Memory B cell (primary cell): ENCODE results near the gene DOCK4.

Experiments used
- ATAC-seq: fragments of 150-1000 bp; cut with Tn5 transposase; 2 replicates; pipeline ENCODE4 v1.10.0; 2021; ENCODE audit warnings: low read depth, mild to moderate bottlenecking, moderate library complexity
- DNase-seq, 2 donors: peaks; one replicate each; pipeline ENCODE4 v3.0.0; 2022; ENCODE audit warnings: low spot score in 2 of 2
- H3K27ac Mint-ChIP-seq: one replicate; pipeline ENCODE4 v1.8.0; 2022; ENCODE audit warnings: mild to moderate bottlenecking, moderate library complexity, mixed read lengths
- H3K27me3 Mint-ChIP-seq: one replicate; pipeline ENCODE4 v1.8.0; 2022; ENCODE audit warnings: mixed read lengths
- H3K36me3 Mint-ChIP-seq: one replicate; pipeline ENCODE4 v1.8.0; 2022; ENCODE audit warnings: mild to moderate bottlenecking, mixed read lengths
- H3K4me1 Mint-ChIP-seq: one replicate; pipeline ENCODE4 v1.8.0; 2022; ENCODE audit warnings: mixed read lengths
- H3K4me3 Mint-ChIP-seq: one replicate; pipeline ENCODE4 v1.8.0; 2022; ENCODE audit warnings: mild to moderate bottlenecking, moderate library complexity, mixed read lengths
- H3K9me3 Mint-ChIP-seq: one replicate; pipeline ENCODE4 v1.8.0; 2022; ENCODE audit warnings: mixed read lengths

The DOCK4 gene

GRCh38 chr7:112063974-112064373 lies 142.2 kb downstream of the DOCK4 start:
- H3K4me3 Mint-ChIP-seq, result no peak overlapping the region
- no peaks in the 10 kb centered on the region for H3K36me3 Mint-ChIP-seq
- no peaks in the 10 kb centered on the region for H3K4me1 Mint-ChIP-seq
- H3K27ac Mint-ChIP-seq, result no peak overlapping the region
- ATAC-seq (no peak), DNase-seq (no peak)
- H3K27me3 Mint-ChIP-seq, result no peaks in the 10 kb centered on the region
- no peaks in the 10 kb centered on the region for H3K9me3 Mint-ChIP-seq

GRCh38 chr7:112061051-112061450 lies 145.1 kb downstream of the DOCK4 start:
- Mint-ChIP-seq H3K4me3 (no peak overlapping the region), H3K4me1 (no peaks in the 10 kb centered on the region), H3K27ac (no peak overlapping the region), H3K9me3 (no peaks in the 10 kb centered on the region), H3K36me3 (no peaks in the 10 kb centered on the region), H3K27me3 (no peaks in the 10 kb centered on the region)
- DNase-seq (no peak), ATAC-seq (no peak)

- Mint-ChIP-seq H3K4me1 (no peaks in the 10 kb centered on the region), H3K36me3 (no peaks in the 10 kb centered on the region), H3K27me3 (no peaks in the 10 kb centered on the region), H3K27ac (no peak overlapping the region), H3K4me3 (no peak overlapping the region), H3K9me3 (no peaks in the 10 kb centered on the region)
- no peak for ATAC-seq
- DNase-seq, result no peak
Observed at GRCh38 chr7:112060625-112061024, 145.6 kb downstream of the DOCK4 start.

- H3K27me3 Mint-ChIP-seq, result no peaks in the 10 kb centered on the region
- H3K27ac Mint-ChIP-seq, result no peak overlapping the region
- ATAC-seq (no peak), DNase-seq (no peak)
- H3K9me3 Mint-ChIP-seq, result no peaks in the 10 kb centered on the region
- H3K36me3 Mint-ChIP-seq, result no peaks in the 10 kb centered on the region
- no peaks in the 10 kb centered on the region for H3K4me1 Mint-ChIP-seq
- H3K4me3 Mint-ChIP-seq, result no peak overlapping the region
Observed at GRCh38 chr7:112059675-112060074, 146.5 kb downstream of the DOCK4 start.

GRCh38 chr7:112058686-112059085 lies 147.5 kb downstream of the DOCK4 start:
- no peaks in the 10 kb centered on the region for H3K27me3 Mint-ChIP-seq
- H3K9me3 Mint-ChIP-seq, result no peaks in the 10 kb centered on the region
- H3K4me3 Mint-ChIP-seq, result no peak overlapping the region
- no peak overlapping the region for H3K27ac Mint-ChIP-seq
- ATAC-seq, result no peak
- DNase-seq, result no peak
- no peaks in the 10 kb centered on the region for H3K36me3 Mint-ChIP-seq
- no peaks in the 10 kb centered on the region for H3K4me1 Mint-ChIP-seq

- no peaks in the 10 kb centered on the region for H3K27me3 Mint-ChIP-seq
- H3K4me1 Mint-ChIP-seq, result no peaks in the 10 kb centered on the region
- no peak for DNase-seq
- H3K27ac Mint-ChIP-seq, result no peak overlapping the region
- no peaks in the 10 kb centered on the region for H3K9me3 Mint-ChIP-seq
- no peak overlapping the region for H3K4me3 Mint-ChIP-seq
- H3K36me3 Mint-ChIP-seq, result no peaks in the 10 kb centered on the region
- peak; percentile 35 for ATAC-seq
Observed at GRCh38 chr7:112056409-112056808, 149.8 kb downstream of the DOCK4 start.

- ATAC-seq, result no peak
- Mint-ChIP-seq H3K27me3 (no peaks in the 10 kb centered on the region), H3K9me3 (no peaks in the 10 kb centered on the region), H3K4me3 (no peak overlapping the region), H3K4me1 (no peaks in the 10 kb centered on the region), H3K36me3 (no peaks in the 10 kb centered on the region), H3K27ac (no peak overlapping the region)
- no peak for DNase-seq
Observed at GRCh38 chr7:112053737-112054069, 152.5 kb downstream of the DOCK4 start.

GRCh38 chr7:112052993-112053736 lies 153.0 kb downstream of the DOCK4 start:
- Mint-ChIP-seq H3K4me1 (no peaks in the 10 kb centered on the region), H3K27ac (no peak overlapping the region), H3K4me3 (no peak overlapping the region), H3K36me3 (no peaks in the 10 kb centered on the region), H3K9me3 (no peaks in the 10 kb centered on the region), H3K27me3 (no peaks in the 10 kb centered on the region)
- ATAC-seq, result no peak
- DNase-seq, result no peak

GRCh38 chr7:112052498-112052897 lies 153.7 kb downstream of the DOCK4 start:
- Mint-ChIP-seq H3K27ac (no peak overlapping the region), H3K4me1 (no peaks in the 10 kb centered on the region), H3K9me3 (no peaks in the 10 kb centered on the region), H3K36me3 (no peaks in the 10 kb centered on the region), H3K4me3 (no peak overlapping the region), H3K27me3 (no peaks in the 10 kb centered on the region)
- no peak for DNase-seq
- no peak for ATAC-seq

GRCh38 chr7:112050250-112050881 lies 155.8 kb downstream of the DOCK4 start:
- ATAC-seq (no peak), DNase-seq (no peak)
- H3K4me1 Mint-ChIP-seq, result no peaks in the 10 kb centered on the region
- peaks cover 3% of the 10 kb centered on the region for H3K9me3 Mint-ChIP-seq
- H3K27ac Mint-ChIP-seq, result no peak overlapping the region
- no peaks in the 10 kb centered on the region for H3K36me3 Mint-ChIP-seq
- H3K27me3 Mint-ChIP-seq, result peaks cover 1% of the 10 kb centered on the region
- no peak overlapping the region for H3K4me3 Mint-ChIP-seq

- Mint-ChIP-seq H3K36me3 (no peaks in the 10 kb centered on the region), H3K4me1 (no peaks in the 10 kb centered on the region), H3K27ac (no peak overlapping the region), H3K9me3 (peaks cover 3% of the 10 kb centered on the region), H3K4me3 (no peak overlapping the region), H3K27me3 (peaks cover 4% of the 10 kb centered on the region)
- ATAC-seq (no peak), DNase-seq (no peak)
Observed at GRCh38 chr7:112049555-112050249, 156.5 kb downstream of the DOCK4 start.

GRCh38 chr7:112047421-112047820 lies 158.8 kb downstream of the DOCK4 start:
- H3K9me3 Mint-ChIP-seq, result peaks cover 3% of the 10 kb centered on the region
- H3K4me1 Mint-ChIP-seq, result no peaks in the 10 kb centered on the region
- H3K36me3 Mint-ChIP-seq, result no peaks in the 10 kb centered on the region
- ATAC-seq, result no peak
- peaks cover 8% of the 10 kb centered on the region for H3K27me3 Mint-ChIP-seq
- no peak overlapping the region for H3K4me3 Mint-ChIP-seq
- no peak overlapping the region for H3K27ac Mint-ChIP-seq
- no peak for DNase-seq

- ATAC-seq, result no peak
- Mint-ChIP-seq H3K27ac (no peak overlapping the region), H3K9me3 (peaks cover 3% of the 10 kb centered on the region), H3K27me3 (peaks cover 8% of the 10 kb centered on the region), H3K4me1 (no peaks in the 10 kb centered on the region), H3K4me3 (no peak overlapping the region), H3K36me3 (no peaks in the 10 kb centered on the region)
- DNase-seq, result no peak
Observed at GRCh38 chr7:112045222-112045621, 161.0 kb downstream of the DOCK4 start.

- Mint-ChIP-seq H3K4me1 (no peaks in the 10 kb centered on the region), H3K27me3 (peaks cover 8% of the 10 kb centered on the region), H3K36me3 (no peaks in the 10 kb centered on the region), H3K4me3 (no peak overlapping the region), H3K27ac (no peak overlapping the region), H3K9me3 (peaks cover 3% of the 10 kb centered on the region)
- no peak for ATAC-seq
- no peak for DNase-seq
Observed at GRCh38 chr7:112042631-112043030, 163.6 kb downstream of the DOCK4 start.
